NCI-H748 (cell line): ENCODE measurements around the gene FST.

Experiments
- DNase-seq: peaks from one replicate; lab custom pipeline; 2025; ENCODE audit not compliant: unreplicated experiment; lab: John Stamatoyannopoulos, UW

The FST gene

DNA sequence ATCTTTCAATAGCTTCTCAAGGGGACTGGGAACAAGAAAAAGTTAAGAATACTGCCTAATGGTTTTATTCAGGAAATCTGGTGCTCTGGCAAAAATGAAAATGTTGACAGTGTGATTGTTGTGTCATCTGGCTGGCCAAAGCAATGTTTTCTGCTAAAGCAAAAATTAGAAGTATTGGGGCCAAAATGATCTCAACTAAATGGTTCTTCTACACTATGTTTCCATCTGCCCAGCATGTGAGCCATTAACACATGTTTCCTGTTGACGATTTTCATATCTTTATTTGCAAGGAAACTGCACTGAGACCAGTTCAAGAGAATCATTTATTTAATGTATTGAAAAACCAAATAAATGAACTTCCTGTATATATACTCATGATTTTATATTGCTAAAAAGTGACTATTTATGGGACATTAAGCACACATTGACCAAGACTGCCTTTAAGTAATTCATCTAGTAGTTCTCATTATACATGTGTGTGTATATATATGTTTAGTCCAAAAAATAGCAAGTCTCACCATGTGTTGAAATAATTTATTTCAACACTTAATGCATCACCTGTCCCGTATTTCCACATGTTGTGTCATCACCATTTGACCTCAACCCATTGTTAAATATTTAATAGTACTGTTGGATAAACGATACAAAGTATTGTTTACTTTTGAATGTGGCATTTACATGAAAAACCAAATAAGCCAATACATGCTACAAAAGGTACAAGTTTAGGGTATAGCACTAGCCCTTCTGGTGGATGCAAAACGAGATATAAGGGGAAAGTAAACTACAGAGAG, 7.5 kb upstream of the FST start:
- peak; percentile 18 for DNase-seq

DNA sequence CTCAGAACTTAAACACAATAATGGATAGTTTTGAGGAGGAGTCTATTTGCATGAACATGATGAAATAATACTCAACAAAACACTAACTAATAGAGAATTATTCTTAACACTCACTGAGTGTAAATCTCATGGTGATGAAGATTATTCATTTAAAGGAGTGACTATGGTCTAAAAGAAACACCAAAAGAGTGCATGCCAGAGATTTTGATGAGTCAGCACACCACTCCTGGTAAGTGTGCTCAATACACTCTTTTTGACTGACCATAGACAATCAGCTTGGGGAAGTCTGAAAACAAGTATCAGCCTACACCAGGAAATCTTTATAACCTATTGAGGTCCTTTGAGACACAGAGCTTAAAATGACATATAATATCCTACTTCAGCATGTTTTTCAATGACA, 6.8 kb upstream of the FST start:
- DNase-seq, result no peak

DNA sequence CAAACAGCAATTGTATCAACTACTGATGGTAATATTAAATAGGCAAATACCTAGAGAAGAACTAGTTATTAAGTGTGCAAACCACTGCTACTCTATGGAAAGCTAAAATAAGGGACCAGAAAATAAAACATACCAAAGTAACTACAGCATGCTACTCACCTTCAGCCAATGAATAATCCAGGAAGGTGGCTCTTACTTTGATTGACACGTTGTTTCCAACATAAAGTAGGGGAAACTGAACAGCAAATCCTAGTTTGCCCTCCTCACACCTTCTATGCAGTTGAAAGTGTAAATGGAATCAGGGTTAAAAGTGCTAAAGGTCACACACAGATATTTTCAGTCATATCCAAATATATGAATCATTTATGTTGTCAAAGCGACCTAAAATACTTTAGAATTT, 5.1 kb upstream of the FST start:
- no peak for DNase-seq

- no peak for DNase-seq
These were observed 4.4 kb upstream of the FST start for GRCh38 chr5:53476019-53476418.

- peak; percentile 71 for DNase-seq
These were observed 3.6 kb upstream of the FST start for GRCh38 chr5:53476531-53477480.

DNA sequence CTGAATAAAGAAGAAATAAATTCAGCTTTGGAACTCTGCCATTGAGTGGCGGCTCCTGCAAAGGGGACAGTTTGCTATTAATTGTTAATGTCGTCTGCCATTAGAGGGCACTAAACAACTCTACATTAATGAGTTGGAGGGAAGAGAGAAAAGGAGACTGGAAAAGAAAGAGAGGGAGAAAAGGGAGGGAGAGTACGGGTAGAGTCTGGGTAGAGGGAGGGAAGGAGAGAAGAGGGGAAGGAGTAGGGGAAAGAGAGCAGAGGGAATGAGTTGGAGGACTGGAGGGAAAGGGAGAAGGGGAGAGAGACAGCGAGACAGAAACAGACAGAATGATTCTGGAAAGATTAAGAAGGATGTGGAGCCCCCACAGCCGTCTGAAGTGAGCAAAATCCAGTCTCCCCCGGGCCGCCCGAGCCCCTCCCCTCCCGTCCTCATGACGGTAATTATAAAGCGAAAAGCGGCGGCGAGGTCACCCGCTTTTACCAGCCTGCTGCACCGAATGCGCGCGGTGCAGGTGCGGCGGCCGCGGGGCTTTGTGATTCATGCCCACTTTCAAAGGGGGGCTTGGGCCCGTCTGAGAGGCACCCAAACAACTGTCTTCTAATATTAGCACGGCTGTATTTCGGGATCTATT, 1.9 kb upstream of the FST start:
- DNase-seq, result peak; percentile 91

GRCh38 chr5:53479045-53479589, 1.3 kb upstream of the FST start:
- DNase-seq, result peak; percentile 64

- peak; percentile 80 for DNase-seq
These were observed 626 bp upstream of the FST start for GRCh38 chr5:53479590-53480415.

GRCh38 chr5:53481159-53481886, 894 bp downstream of the FST start:
- DNase-seq, result no peak

DNA sequence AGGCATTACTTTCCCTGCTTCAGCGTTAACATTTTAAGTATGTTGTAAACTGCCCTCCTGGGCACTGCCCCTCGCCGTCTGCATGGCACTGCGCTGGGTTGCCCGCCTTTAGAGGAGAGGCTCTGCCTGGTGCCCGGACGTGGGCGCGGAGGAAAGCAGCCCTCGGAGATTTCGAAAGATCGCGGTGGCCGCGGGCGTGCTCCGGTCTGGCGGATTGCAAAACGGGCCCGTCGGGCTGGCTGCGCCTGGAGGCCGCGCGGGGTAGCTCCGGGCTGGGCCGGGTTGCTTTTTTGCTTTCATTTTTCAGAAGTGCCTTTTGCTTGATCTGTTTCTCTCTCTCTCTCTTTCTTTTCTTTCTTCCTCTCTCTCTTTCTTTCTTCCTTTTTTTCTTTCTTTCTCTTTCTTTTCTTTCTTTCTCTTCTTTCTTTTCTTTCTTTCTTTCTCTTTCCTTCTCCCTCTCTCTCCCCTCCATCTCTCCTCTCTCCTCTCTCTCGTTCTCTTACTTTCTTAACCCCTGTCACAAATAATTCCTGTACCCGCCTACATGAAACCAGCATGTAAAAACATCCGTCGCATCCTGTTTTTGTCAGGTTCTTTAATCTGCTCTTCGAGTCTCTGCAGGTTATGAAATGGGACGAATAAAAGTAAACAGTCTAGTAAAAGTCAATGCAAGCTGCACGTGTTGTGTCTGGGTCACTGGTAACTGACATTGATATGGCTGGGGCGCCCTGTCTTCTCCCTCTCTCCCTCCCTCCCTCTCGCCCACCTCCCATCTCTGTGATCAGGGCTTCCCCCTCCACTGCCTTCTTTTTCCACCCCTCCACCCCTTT, 1.7 kb downstream of the FST start:
- DNase-seq, result peak; percentile 74

- DNase-seq, result peak; percentile 46
These were observed 2.5 kb downstream of the FST start for GRCh38 chr5:53482717-53483638.

- DNase-seq, result no peak
These were observed 7.0 kb downstream of the FST start for GRCh38 chr5:53487436-53487835.

GRCh38 chr5:53488195-53488722, 7.8 kb downstream of the FST start:
- DNase-seq, result no peak

- peak; percentile 63 for DNase-seq
These were observed 10.3 kb downstream of the FST start for GRCh38 chr5:53490747-53491146.

DNA sequence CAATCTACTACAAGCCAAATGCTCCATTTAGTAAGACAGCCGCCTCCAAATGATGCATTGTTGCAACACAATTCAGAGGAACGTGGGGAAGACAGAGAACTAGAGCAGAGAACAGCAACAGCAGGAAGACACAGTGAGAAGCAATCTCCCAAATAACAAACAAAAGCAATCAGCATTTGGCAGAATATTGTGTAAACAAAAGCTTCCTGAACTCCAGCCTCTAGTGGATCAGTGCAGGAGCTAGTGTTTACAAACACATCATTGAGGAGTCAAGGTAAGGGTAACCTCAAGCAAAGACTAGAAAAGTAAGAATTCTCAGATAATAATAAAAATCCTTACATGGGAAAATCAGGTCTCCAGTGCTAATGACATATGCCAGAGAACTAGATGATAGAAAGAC, 20.6 kb downstream of the FST start:
- peak; percentile 7 for DNase-seq

GRCh38 chr5:53503562-53504218, 23.3 kb downstream of the FST start:
- DNase-seq, result no peak

GRCh38 chr5:53507013-53507412, 26.6 kb downstream of the FST start:
- no peak for DNase-seq
